ENCODE results near the gene MAP4. TPM values are rescaled to one million over a fixed set of nuclear protein-coding genes. Genes with fewer than 3 reads are reported as not detected.

The MAP4 gene
- polyA plus RNA-seq, 3 donors = 6.2 to 24.1 (median 18.4) TPM

GRCh38 chr3:47841786-47842349, 174.3 kb downstream of the MAP4 start:
- H3K4me3 ChIP-seq (replicated peaks in 1 of 3; ENCODE audit: low read depth in 2 of 3, low read length in 3 of 3) = no peak overlapping the region
- H3K4me2 ChIP-seq (replicated peaks; ENCODE audit: extremely low read depth, low read length, poor library complexity, severe bottlenecking) = no peak overlapping the region
- peaks cover 4% of the 10 kb centered on the region for H4K20me1 ChIP-seq (ENCODE audit: insufficient read depth, low read length)
- intact Hi-C loops (cut with micrococcal nuclease) = no loop called here
- H3K36me3 Mint-ChIP-seq = peaks cover 83 to 98% of the 10 kb centered on the region in 2 donors
- no peaks in the 10 kb centered on the region for H3K4me1 Mint-ChIP-seq
- H3K79me2 ChIP-seq (ENCODE audit: insufficient read depth, low read length) = no peaks in the 10 kb centered on the region
- no peak overlapping the region for H3K9ac ChIP-seq (ENCODE audit: insufficient read depth, low read length, poor library complexity, severe bottlenecking)
- no peak overlapping the region for H3K27ac ChIP-seq (ENCODE audit: low read depth in 1 of 2, low read length in 2 of 2)
- no peaks in the 10 kb centered on the region for H3K4me1 ChIP-seq (ENCODE audit: control insufficient read depth in 1 of 2, insufficient read depth in 2 of 2, low read length in 2 of 2)
- 100% methylated on average over 3 of the region's 7 CpGs for WGBS (ENCODE audit: insufficient coverage)
- no peaks in the 10 kb centered on the region for H3K27me3 ChIP-seq (ENCODE audit: control insufficient read depth in 2 of 2, insufficient read depth in 2 of 2, low read length in 2 of 2)
- peaks cover 0 to 4% (median 0%) of the 10 kb centered on the region in 3 donors for H3K27me3 Mint-ChIP-seq (ENCODE audit: low read depth in 3 of 3)
- H3K36me3 ChIP-seq (replicated peaks in 1 of 2; ENCODE audit: control insufficient read depth in 1 of 2, insufficient read depth in 2 of 2, low read length in 2 of 2) = peaks cover 79 to 95% of the 10 kb centered on the region in 2 donors
- H3K9me3 Mint-ChIP-seq = peaks cover 0 to 2% (median 0%) of the 10 kb centered on the region in 7 donors
- no peak overlapping the region for H2AFZ ChIP-seq (ENCODE audit: insufficient read depth, low read depth, low read length, poor library complexity, severe bottlenecking)
- H3K4me3 Mint-ChIP-seq = no peak overlapping the region
- DNase-seq = no peak
- H3K27ac Mint-ChIP-seq = peak overlapping the region in 4 of 7 donors; percentile 11 to 33 (median 26)
- TF ChIP-seq, protein P1, sequence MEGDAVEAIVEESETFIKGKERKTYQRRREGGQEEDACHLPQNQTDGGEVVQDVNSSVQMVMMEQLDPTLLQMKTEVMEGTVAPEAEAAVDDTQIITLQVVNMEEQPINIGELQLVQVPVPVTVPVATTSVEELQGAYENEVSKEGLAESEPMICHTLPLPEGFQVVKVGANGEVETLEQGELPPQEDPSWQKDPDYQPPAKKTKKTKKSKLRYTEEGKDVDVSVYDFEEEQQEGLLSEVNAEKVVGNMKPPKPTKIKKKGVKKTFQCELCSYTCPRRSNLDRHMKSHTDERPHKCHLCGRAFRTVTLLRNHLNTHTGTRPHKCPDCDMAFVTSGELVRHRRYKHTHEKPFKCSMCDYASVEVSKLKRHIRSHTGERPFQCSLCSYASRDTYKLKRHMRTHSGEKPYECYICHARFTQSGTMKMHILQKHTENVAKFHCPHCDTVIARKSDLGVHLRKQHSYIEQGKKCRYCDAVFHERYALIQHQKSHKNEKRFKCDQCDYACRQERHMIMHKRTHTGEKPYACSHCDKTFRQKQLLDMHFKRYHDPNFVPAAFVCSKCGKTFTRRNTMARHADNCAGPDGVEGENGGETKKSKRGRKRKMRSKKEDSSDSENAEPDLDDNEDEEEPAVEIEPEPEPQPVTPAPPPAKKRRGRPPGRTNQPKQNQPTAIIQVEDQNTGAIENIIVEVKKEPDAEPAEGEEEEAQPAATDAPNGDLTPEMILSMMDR (IDR thresholded peaks at IDR 0.05) = no peak
- no peaks in the 10 kb centered on the region for H3K9me3 ChIP-seq (replicated peaks in 1 of 2; ENCODE audit: control insufficient read depth in 1 of 2, insufficient read depth in 1 of 2, low read length in 2 of 2)

GRCh38 chr3:47838503-47838902, 177.7 kb downstream of the MAP4 start:
- peaks cover 0 to 1% (median 0%) of the 10 kb centered on the region in 3 donors for H3K27me3 Mint-ChIP-seq (ENCODE audit: low read depth in 3 of 3)
- no peak overlapping the region for H3K27ac Mint-ChIP-seq
- H3K36me3 Mint-ChIP-seq = peaks cover 76 to 95% of the 10 kb centered on the region in 2 donors
- Histone ChIP-seq H3K4me3 (replicated peaks in 1 of 3; ENCODE audit: low read depth in 2 of 3, low read length in 3 of 3) (no peak overlapping the region), H3K9ac (ENCODE audit: insufficient read depth, low read length, poor library complexity, severe bottlenecking) (no peak overlapping the region), H3K79me2 (ENCODE audit: insufficient read depth, low read length) (no peaks in the 10 kb centered on the region), H2AFZ (ENCODE audit: insufficient read depth, low read depth, low read length, poor library complexity, severe bottlenecking) (no peak overlapping the region), H3K27me3 (ENCODE audit: control insufficient read depth in 2 of 2, insufficient read depth in 2 of 2, low read length in 2 of 2) (no peaks in the 10 kb centered on the region), H3K4me1 (ENCODE audit: control insufficient read depth in 1 of 2, insufficient read depth in 2 of 2, low read length in 2 of 2) (no peaks in the 10 kb centered on the region), H3K4me2 (replicated peaks; ENCODE audit: extremely low read depth, low read length, poor library complexity, severe bottlenecking) (no peak overlapping the region), H4K20me1 (ENCODE audit: insufficient read depth, low read length) (peaks cover 4% of the 10 kb centered on the region), H3K9me3 (replicated peaks in 1 of 2; ENCODE audit: control insufficient read depth in 1 of 2, insufficient read depth in 1 of 2, low read length in 2 of 2) (no peaks in the 10 kb centered on the region), H3K36me3 (replicated peaks in 1 of 2; ENCODE audit: control insufficient read depth in 1 of 2, insufficient read depth in 2 of 2, low read length in 2 of 2) (peaks cover 74 to 87% of the 10 kb centered on the region in 2 donors), H3K27ac (ENCODE audit: low read depth in 1 of 2, low read length in 2 of 2) (no peak overlapping the region)
- intact Hi-C loops (cut with micrococcal nuclease) = no loop called here
- TF ChIP-seq, protein P1 (IDR thresholded peaks at IDR 0.05) = no peak
- H3K4me1 Mint-ChIP-seq = no peaks in the 10 kb centered on the region
- H3K9me3 Mint-ChIP-seq = peaks cover 0 to 2% (median 0%) of the 10 kb centered on the region in 7 donors
- no peak for DNase-seq
- no peak overlapping the region for H3K4me3 Mint-ChIP-seq
- WGBS (ENCODE audit: insufficient coverage) = 93% methylated on average over 4 of the region's 5 CpGs

Data from CD14-positive monocyte (primary cell).